Natural killer cell (primary cell): Measurements from ENCODE around the gene GLIS2. TPM values are rescaled to one million over a fixed set of nuclear protein-coding genes. Genes with fewer than 3 reads are reported as not detected.
A peak's percentile ranks its signal among the peaks of the same experiment; 100 is the strongest.

Experiments
- ATAC-seq, 3 donors: fragments of 150-1000 bp in 2 of 3; fragments of 200-7000 bp in 1 of 3; cut with Tn5 transposase; 1 replicate in 1 of 3; 2 replicates in 2 of 3; pipeline ENCODE4 v1.10.0; 2021; ENCODE audit warnings: mild to moderate bottlenecking in 2 of 3, moderate library complexity in 2 of 3
- DNase-seq, 2 donors: peaks; one replicate each; pipeline versions ENCODE4 v3.0.0 to v3.0.0-alpha.2; 2013 to 2021; ENCODE audit warnings: mixed read lengths in 1 of 2
- H3K27ac ChIP-seq: one replicate; pipeline ENCODE4 v1.5.1; 2013; ENCODE audit warnings: mild to moderate bottlenecking, low read length
- H3K27me3 ChIP-seq: one replicate; pipeline ENCODE4 v1.6.1; 2013; ENCODE audit warnings: low read length; ENCODE audit not compliant: control insufficient read depth, insufficient read depth
- H3K36me3 ChIP-seq: one replicate; pipeline ENCODE4 v1.6.1; 2013; ENCODE audit warnings: low read length; ENCODE audit not compliant: control insufficient read depth, insufficient read depth
- H3K4me1 ChIP-seq: one replicate; pipeline ENCODE4 v1.6.1; 2013; ENCODE audit warnings: low read length; ENCODE audit not compliant: control insufficient read depth, insufficient read depth
- H3K4me3 ChIP-seq: one replicate; pipeline ENCODE4 v1.5.1; 2013; ENCODE audit warnings: low read length
- H3K9me3 ChIP-seq: one replicate; pipeline ENCODE4 v1.6.1; 2013; ENCODE audit warnings: low read length; ENCODE audit not compliant: control insufficient read depth, insufficient read depth
- H3K27ac Mint-ChIP-seq, 2 donors: one replicate each; pipeline ENCODE4 v1.8.0; 2022; ENCODE audit warnings: mild to moderate bottlenecking in 2 of 2, mixed read lengths in 2 of 2, moderate library complexity in 1 of 2
- H3K27me3 Mint-ChIP-seq, 2 donors: one replicate each; pipeline ENCODE4 v1.8.0; 2022; ENCODE audit warnings: low read depth in 2 of 2, mixed read lengths in 2 of 2
- H3K36me3 Mint-ChIP-seq: one replicate; pipeline ENCODE4 v1.8.0; 2022; ENCODE audit warnings: mixed read lengths
- H3K4me1 Mint-ChIP-seq, 2 donors: one replicate each; pipeline ENCODE4 v1.8.0; 2022; ENCODE audit warnings: mixed read lengths in 2 of 2
- H3K4me3 Mint-ChIP-seq: one replicate; pipeline ENCODE4 v1.8.0; 2022; ENCODE audit warnings: mild to moderate bottlenecking, moderate library complexity, mixed read lengths
- H3K9me3 Mint-ChIP-seq, 2 donors: one replicate each; pipeline ENCODE4 v1.8.0; 2022; ENCODE audit warnings: mixed read lengths in 2 of 2
- WGBS: methylation state at CpG from one replicate; pipeline ENCODE4 v1.1.7; 2013; ENCODE audit warnings: missing lambda C conversion rate; ENCODE audit not compliant: insufficient coverage; 5-methylcytosine and 5-hydroxymethylcytosine counted together
- intact Hi-C: fragments of 100-400 bp; cut with micrococcal nuclease; formaldehyde crosslinking; loops from one replicate; pipeline ENCODE4 v1.14.2; 2022
- total RNA-seq, 4 donors: library from RNA; stranded (reverse); fragments of 120-200 nt in 1 of 4; gene quantifications; one replicate each; pipeline versions ENCODE4 v1.2.3 to v1.2.4, GENCODE V29; 2013 to 2022
- TF ChIP-seq, protein P1 (sequence below): fragments of 200-600 bp; IDR thresholded peaks from one replicate; pipeline ENCODE4 v1.8.0; 2022; ENCODE audit warnings: antibody characterized with exemption

Gene GLIS2
- total RNA-seq, 3 donors from 2014 or later (not counting 1 experiment from before 2014, with no cell fraction given) = 0.05 to 0.35 TPM; not detected in 1

DNA sequence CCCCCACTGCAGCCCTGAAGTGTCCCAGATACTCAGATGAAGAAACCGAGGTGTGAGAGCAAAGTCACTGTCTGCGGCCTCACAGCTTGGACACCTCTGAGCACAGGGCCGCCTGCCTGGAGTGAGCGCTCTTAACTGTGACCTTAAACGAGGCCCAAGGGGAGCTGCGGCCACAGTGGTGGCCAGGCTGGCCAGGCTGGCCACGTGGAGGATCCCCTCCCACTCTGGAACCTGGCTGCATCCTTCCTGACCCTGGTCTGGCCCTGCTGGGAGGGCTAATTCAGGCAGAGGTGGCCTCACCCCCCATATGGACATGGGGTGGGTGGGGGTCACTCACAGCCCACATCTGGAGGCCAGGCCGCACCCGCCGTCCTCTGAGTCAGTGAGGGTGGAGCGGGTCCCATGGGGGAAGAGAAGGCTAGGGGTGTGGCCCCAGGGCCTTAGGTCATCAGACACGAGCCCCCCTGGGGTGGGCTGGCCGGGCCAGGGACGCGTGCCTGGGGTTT, 62.3 kb downstream of the GLIS2 start:
- Mint-ChIP-seq H3K27ac (peak overlapping the region; percentile 54 to 64), H3K27me3 (no peaks in the 10 kb centered on the region), H3K4me1 (peaks cover 0 to 25% of the 10 kb centered on the region in 2 donors), H3K36me3 (no peaks in the 10 kb centered on the region), H3K4me3 (peak overlapping the region; percentile 9), H3K9me3 (no peaks in the 10 kb centered on the region)
- intact Hi-C loops = no loop called here
- Histone ChIP-seq H3K36me3 (peaks cover 24% of the 10 kb centered on the region), H3K4me3 (no peak overlapping the region), H3K9me3 (no peaks in the 10 kb centered on the region), H3K27ac (no peak overlapping the region), H3K4me1 (peaks cover 7% of the 10 kb centered on the region), H3K27me3 (no peaks in the 10 kb centered on the region)
- no peak for DNase-seq
- TF ChIP-seq, protein P1, sequence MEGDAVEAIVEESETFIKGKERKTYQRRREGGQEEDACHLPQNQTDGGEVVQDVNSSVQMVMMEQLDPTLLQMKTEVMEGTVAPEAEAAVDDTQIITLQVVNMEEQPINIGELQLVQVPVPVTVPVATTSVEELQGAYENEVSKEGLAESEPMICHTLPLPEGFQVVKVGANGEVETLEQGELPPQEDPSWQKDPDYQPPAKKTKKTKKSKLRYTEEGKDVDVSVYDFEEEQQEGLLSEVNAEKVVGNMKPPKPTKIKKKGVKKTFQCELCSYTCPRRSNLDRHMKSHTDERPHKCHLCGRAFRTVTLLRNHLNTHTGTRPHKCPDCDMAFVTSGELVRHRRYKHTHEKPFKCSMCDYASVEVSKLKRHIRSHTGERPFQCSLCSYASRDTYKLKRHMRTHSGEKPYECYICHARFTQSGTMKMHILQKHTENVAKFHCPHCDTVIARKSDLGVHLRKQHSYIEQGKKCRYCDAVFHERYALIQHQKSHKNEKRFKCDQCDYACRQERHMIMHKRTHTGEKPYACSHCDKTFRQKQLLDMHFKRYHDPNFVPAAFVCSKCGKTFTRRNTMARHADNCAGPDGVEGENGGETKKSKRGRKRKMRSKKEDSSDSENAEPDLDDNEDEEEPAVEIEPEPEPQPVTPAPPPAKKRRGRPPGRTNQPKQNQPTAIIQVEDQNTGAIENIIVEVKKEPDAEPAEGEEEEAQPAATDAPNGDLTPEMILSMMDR = no peak
- ATAC-seq = peak in 1 of 3 donors; percentile 5
- WGBS = 95% methylated on average over 15 of the region's 15 CpGs

DNA sequence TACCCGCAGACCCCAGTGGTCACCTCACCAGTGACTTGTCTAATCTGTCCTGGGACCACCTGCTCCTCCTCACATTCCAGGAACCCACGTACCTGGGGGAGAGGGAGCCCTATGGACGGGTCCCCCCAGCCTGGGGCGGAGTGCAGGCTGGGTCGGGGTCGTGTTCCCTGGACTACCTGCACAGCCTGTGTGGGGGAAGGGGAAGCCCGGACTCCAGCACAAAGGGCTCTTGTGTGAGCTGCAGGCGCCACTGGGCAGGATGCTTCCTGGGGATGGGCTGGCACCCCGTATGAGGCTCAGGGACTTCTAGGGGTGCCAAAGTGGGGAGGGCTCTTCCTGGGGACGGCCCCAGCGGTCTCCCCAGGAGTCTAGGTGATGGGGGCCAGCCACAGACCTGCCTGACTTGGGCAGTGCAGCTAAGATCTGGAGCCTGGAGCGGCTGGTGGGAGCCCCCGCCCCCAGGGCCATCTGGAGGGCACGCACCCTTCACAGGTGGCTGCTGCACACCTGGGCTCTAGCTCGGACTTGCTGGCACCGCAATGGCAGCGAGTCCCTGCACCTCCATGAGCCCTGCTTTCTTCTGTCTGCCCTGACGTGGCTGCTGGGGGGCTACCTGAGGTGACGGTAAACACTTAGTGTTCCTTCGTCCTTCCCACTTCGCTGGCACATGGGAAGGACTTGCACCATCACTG, 63.3 kb downstream of the GLIS2 start:
- Mint-ChIP-seq H3K4me3 (no peak overlapping the region), H3K27me3 (no peaks in the 10 kb centered on the region), H3K4me1 (peaks cover 0 to 24% of the 10 kb centered on the region in 2 donors), H3K36me3 (no peaks in the 10 kb centered on the region), H3K9me3 (no peaks in the 10 kb centered on the region), H3K27ac (peak overlapping the region in 1 of 2 donors; percentile 18)
- Histone ChIP-seq H3K27me3 (no peaks in the 10 kb centered on the region), H3K4me3 (no peak overlapping the region), H3K36me3 (peaks cover 33% of the 10 kb centered on the region), H3K27ac (no peak overlapping the region), H3K4me1 (no peaks in the 10 kb centered on the region), H3K9me3 (no peaks in the 10 kb centered on the region)
- no peak for DNase-seq
- TF ChIP-seq, protein P1 = no peak
- WGBS = 97% methylated on average over 21 of the region's 21 CpGs
- ATAC-seq = no peak
- intact Hi-C loops = no loop called here

DNA sequence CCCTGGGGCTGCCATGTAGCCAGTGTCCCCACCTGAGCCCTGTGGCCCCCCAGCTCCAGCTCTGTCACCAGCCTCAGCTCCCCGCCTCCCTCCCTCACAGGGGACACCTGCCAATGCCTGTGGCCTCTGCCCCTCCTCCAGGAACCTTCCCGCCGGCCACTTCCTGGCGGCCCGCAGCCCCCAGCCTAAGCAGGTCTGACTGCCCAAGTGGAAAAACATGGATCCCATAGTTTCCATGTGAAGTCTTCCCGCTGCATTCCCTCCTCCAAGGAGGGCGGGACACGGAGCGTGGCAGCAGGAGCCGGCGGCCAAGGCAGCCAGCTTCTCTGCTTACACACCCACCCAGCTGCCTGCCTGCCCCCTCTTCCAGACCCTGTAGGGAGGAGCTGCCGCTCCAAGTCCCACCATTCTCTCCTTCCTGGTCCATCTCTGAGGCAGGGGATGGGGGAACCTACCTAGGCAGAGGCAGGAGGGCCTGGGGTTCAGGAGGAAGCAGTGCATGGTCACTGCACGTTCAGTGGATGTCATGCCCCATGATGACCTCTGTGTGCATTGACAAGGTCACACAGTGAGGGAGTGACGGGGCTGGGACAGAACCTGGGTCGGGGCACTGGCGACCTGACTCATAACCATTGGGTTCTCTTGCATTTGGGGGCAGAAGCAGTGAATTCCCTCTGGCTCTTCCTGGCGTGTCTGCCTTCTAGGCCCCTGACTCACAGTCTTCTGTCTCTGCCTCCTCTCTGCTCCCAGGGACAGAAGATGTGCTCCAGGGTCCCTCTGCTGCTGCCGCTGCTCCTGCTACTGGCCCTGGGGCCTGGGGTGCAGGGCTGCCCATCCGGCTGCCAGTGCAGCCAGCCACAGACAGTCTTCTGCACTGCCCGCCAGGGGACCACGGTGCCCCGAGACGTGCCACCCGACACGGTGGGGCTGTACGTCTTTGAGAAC, 64.5 kb downstream of the GLIS2 start:
- DNase-seq = no peak
- no peak for ATAC-seq
- H3K4me1 ChIP-seq = no peaks in the 10 kb centered on the region
- 97% methylated on average over 26 of the region's 26 CpGs for WGBS
- H3K36me3 Mint-ChIP-seq = no peaks in the 10 kb centered on the region
- no peak overlapping the region for H3K4me3 ChIP-seq
- intact Hi-C loops = no loop called here
- H3K4me1 Mint-ChIP-seq = peaks cover 0 to 25% of the 10 kb centered on the region in 2 donors
- TF ChIP-seq, protein P1 = no peak
- H3K9me3 ChIP-seq = no peaks in the 10 kb centered on the region
- no peaks in the 10 kb centered on the region for H3K9me3 Mint-ChIP-seq
- no peak overlapping the region for H3K27ac ChIP-seq
- H3K36me3 ChIP-seq = peaks cover 44% of the 10 kb centered on the region
- H3K4me3 Mint-ChIP-seq = peak overlapping the region; percentile 45
- no peaks in the 10 kb centered on the region for H3K27me3 ChIP-seq
- no peaks in the 10 kb centered on the region for H3K27me3 Mint-ChIP-seq
- peak overlapping the region; percentile 38 to 53 for H3K27ac Mint-ChIP-seq
